GM12878 (cell line): ENCODE results near the gene MAGIX. TPM values are rescaled to one million over a fixed set of nuclear protein-coding genes. Genes with fewer than 3 reads are reported as not detected.

ENCODE experiments used
- ATAC-seq: fragments of 200-7000 bp; cut with Tn5 transposase; 3 replicates; pipeline ENCODE4 v1.9.1; 2020; ENCODE audit warnings: mild to moderate bottlenecking, moderate library complexity
- BruUV-seq: library from RNA; stranded (reverse); fragments of 400-500 nt; replicated peaks from 2 replicates; lab custom pipeline; 2021; lab: Mats Ljungman, UMichigan
- CTCF ChIA-PET: fragments of 300-600 bp; sonication (Branson Sonifier 250); formaldehyde crosslinking; extraction: SDS; loops from one replicate; lab custom pipeline; 2021; ENCODE audit warnings: inconsistent platforms; lab: Yijun Ruan, JAX
- POLR2A ChIA-PET: fragments of 350-600 bp; formaldehyde crosslinking; extraction: SDS; loops from one replicate; lab custom pipeline; 2021; ENCODE audit warnings: inconsistent platforms; lab: Charles Lee
- RAD21 ChIA-PET: fragments of 300-600 bp; sonication (Branson Sonifier 250); formaldehyde crosslinking; loops from one replicate; lab custom pipeline; 2023; ENCODE audit warnings: antibody characterized with exemption; ENCODE audit not compliant: unreplicated experiment; lab: Charles Lee
- SMC1A ChIA-PET: fragments of 300-600 bp; sonication (Branson Sonifier 250); formaldehyde crosslinking; loops from one replicate; lab custom pipeline; 2023; ENCODE audit not compliant: unreplicated experiment, uncharacterized antibody; lab: Charles Lee
- DNase-seq: peaks from one replicate; pipeline ENCODE4 v3.0.0-alpha.2; 2011; ENCODE audit warnings: low read depth, low spot score
- FAIRE-seq: peaks from 3 replicates; lab custom pipeline; 2011; peaks lifted over from hg19 to GRCh38; lab: Jason Lieb, UNC
- H2AFZ ChIP-seq: 2 replicates; pipeline ENCODE4 v1.6.0; 2011; ENCODE audit warnings: low read depth, low read length, control low read depth; ENCODE audit not compliant: control insufficient read depth
- H3K27ac ChIP-seq: 2 replicates; pipeline ENCODE4 v1.5.1; 2011; ENCODE audit warnings: control low read depth; ENCODE audit not compliant: control insufficient read depth, insufficient read depth
- H3K27me3 ChIP-seq, 2 experiments: replicated peaks in 1 of 2; 2 replicates each; pipeline versions ENCODE4 v1.6.0 to v1.6.1; 2011; ENCODE audit warnings: low read length in 1 of 2; ENCODE audit not compliant: control insufficient read depth in 2 of 2, insufficient read depth in 2 of 2
- H3K36me3 ChIP-seq, 2 experiments: 2 replicates each; pipeline ENCODE4 v1.5.1; 2011; ENCODE audit warnings: low read length in 1 of 2; ENCODE audit not compliant: control insufficient read depth in 2 of 2, insufficient read depth in 2 of 2
- H3K4me1 ChIP-seq: 2 replicates; pipeline ENCODE4 v1.6.1; 2011; ENCODE audit warnings: mild to moderate bottlenecking, low read length, moderate library complexity, mixed read lengths; ENCODE audit not compliant: control insufficient read depth, insufficient read depth
- H3K4me2 ChIP-seq: 2 replicates; pipeline ENCODE4 v1.6.0; 2011; ENCODE audit warnings: control low read depth; ENCODE audit not compliant: control insufficient read depth, insufficient read depth
- H3K4me3 ChIP-seq: fragments of 200-600 bp; sonication (generic); 2 replicates; pipeline ENCODE4 v1.5.1; 2016
- H3K79me2 ChIP-seq: 2 replicates; pipeline ENCODE4 v1.6.0; 2011; ENCODE audit warnings: low read length; ENCODE audit not compliant: control insufficient read depth, insufficient read depth
- H3K9ac ChIP-seq: 2 replicates; pipeline ENCODE4 v1.8.0; 2011; ENCODE audit warnings: low read length, control low read depth, mixed read lengths; ENCODE audit not compliant: control insufficient read depth, insufficient read depth
- H3K9me3 ChIP-seq: replicated peaks from 3 replicates; pipeline ENCODE4 v1.5.1; 2011; ENCODE audit warnings: mild to moderate bottlenecking, low read length; ENCODE audit not compliant: control insufficient read depth, insufficient read depth
- H4K20me1 ChIP-seq: 2 replicates; pipeline ENCODE4 v1.6.0; 2011; ENCODE audit not compliant: control insufficient read depth, insufficient read depth
- BCL11A ChIP-seq: IDR thresholded peaks from 2 replicates; pipeline ENCODE4 v1.6.1; 2011; ENCODE audit warnings: low read depth, low read length
- FOS ChIP-seq: IDR thresholded peaks from 3 replicates; pipeline ENCODE4 v1.6.1; 2011; ENCODE audit warnings: borderline replicate concordance; ENCODE audit not compliant: insufficient read length; ENCODE audit errors: extremely low read depth
- HCFC1 ChIP-seq: fragments of 150-350 bp; IDR thresholded peaks from 2 replicates; pipeline ENCODE4 v1.6.1; 2014; ENCODE audit warnings: low read length
- HDAC2 ChIP-seq: fragments of 200-600 bp; sonication (generic); IDR thresholded peaks from 2 replicates; pipeline ENCODE4 v1.6.1; 2017
- IKZF2 ChIP-seq, 2 experiments: fragments of 450-650 bp; IDR thresholded peaks; 2 replicates each; pipeline ENCODE4 v1.6.1; 2017; ENCODE audit warnings: mild to moderate bottlenecking in 2 of 2, moderate library complexity in 2 of 2
- KDM1A ChIP-seq: fragments of 200-600 bp; sonication (generic); IDR thresholded peaks from 2 replicates; pipeline ENCODE4 v1.6.1; 2016; ENCODE audit warnings: borderline replicate concordance
- MTA3 ChIP-seq: IDR thresholded peaks from 2 replicates; pipeline ENCODE4 v1.6.1; 2012; ENCODE audit warnings: low read length, inconsistent platforms, borderline replicate concordance
- NFYB ChIP-seq: IDR thresholded peaks from 2 replicates; pipeline ENCODE4 v1.6.1; 2011; ENCODE audit warnings: low read depth, mild to moderate bottlenecking, low read length, improper control_type of control experiment, moderate library complexity; ENCODE audit not compliant: insufficient read depth
- NR2F1 ChIP-seq: fragments of 450-650 bp; conservative IDR thresholded peaks from 2 replicates; pipeline ENCODE4 v1.6.1; 2017; ENCODE audit warnings: mild to moderate bottlenecking
- RUNX3 ChIP-seq: IDR thresholded peaks from 2 replicates; pipeline ENCODE4 v1.6.1; 2012; ENCODE audit warnings: low read length, inconsistent platforms
- SIN3A ChIP-seq: IDR thresholded peaks from 2 replicates; pipeline ENCODE4 v1.6.1; 2012; ENCODE audit warnings: low read depth, low read length, improper control_type of control experiment
- WGBS: methylation state at CpG from one replicate; pipeline ENCODE4 v1.1.6; 2016; ENCODE audit warnings: low lambda C conversion rate; ENCODE audit not compliant: insufficient replicate concordance, insufficient coverage; ENCODE audit errors: missing lambda C conversion rate; 5-methylcytosine and 5-hydroxymethylcytosine counted together
- in situ Hi-C: fragments of 300-500 bp; cut with MboI; formaldehyde crosslinking; loops from 9 replicates; pipeline ENCODE4 v1.14.3; 2018; ENCODE audit warnings: mixed read lengths
- intact Hi-C: fragments of 100-400 bp; cut with micrococcal nuclease; formaldehyde crosslinking; loops from one replicate; pipeline ENCODE4 v1.14.2; 2022; ENCODE audit not compliant: unreplicated experiment
- polyA plus RNA-seq, 11 experiments: library from polyadenylated mRNA; depleted of rRNA in 4 of 11; unstranded in 6 of 11; stranded (reverse) in 5 of 11; fragments of >200 nt; fragmentation: Nextera tagmentation in 4 of 11; fragmentation: Illumina TruSeq in 1 of 11; extraction: Ambion mirVana in 4 of 11; extraction: Trizol in 1 of 11; gene quantifications; 1 replicate in 1 of 11; 2 replicates in 10 of 11; pipeline versions ENCODE4 v1.2.1 to v1.2.3, GENCODE V29; 2011 to 2016; ENCODE audit warnings: inconsistent platforms in 2 of 11, missing spikeins in 2 of 11, low read depth in 1 of 11
- total RNA-seq, 4 experiments: library from RNA; depleted of rRNA in 3 of 4; stranded (reverse); fragments of >200 nt in 3 of 4; fragmentation: Illumina TruSeq in 1 of 4; extraction: Trizol in 1 of 4; gene quantifications; 2 replicates each; pipeline versions ENCODE4 v1.2.1 to v1.2.3, GENCODE V29; 2013 to 2021
- TF ChIP-seq, protein P1 (sequence below): fragments of 450-650 bp; IDR thresholded peaks from 2 replicates; pipeline ENCODE4 v1.6.1; 2014; ENCODE audit warnings: mild to moderate bottlenecking
- TF ChIP-seq, protein P2 (sequence below): fragments of 450-650 bp; IDR thresholded peaks from 2 replicates; pipeline ENCODE4 v1.6.1; 2017; ENCODE audit warnings: mild to moderate bottlenecking, moderate library complexity
- TF ChIP-seq, protein P3 (sequence below): IDR thresholded peaks from 2 replicates; pipeline ENCODE4 v1.6.1; 2011; ENCODE audit warnings: borderline replicate concordance, low read depth, mild to moderate bottlenecking, moderate library complexity, mixed read lengths, low read length; ENCODE audit not compliant: insufficient read depth; ENCODE audit errors: extremely low read length

Gene MAGIX
- total and polyA plus RNA-seq, 10 of the 15 experiments (the other 5 are each of a cell fraction or from before 2014, with no cell fraction given): 0.03 to 2.5 (median 0.82) TPM

DNA sequence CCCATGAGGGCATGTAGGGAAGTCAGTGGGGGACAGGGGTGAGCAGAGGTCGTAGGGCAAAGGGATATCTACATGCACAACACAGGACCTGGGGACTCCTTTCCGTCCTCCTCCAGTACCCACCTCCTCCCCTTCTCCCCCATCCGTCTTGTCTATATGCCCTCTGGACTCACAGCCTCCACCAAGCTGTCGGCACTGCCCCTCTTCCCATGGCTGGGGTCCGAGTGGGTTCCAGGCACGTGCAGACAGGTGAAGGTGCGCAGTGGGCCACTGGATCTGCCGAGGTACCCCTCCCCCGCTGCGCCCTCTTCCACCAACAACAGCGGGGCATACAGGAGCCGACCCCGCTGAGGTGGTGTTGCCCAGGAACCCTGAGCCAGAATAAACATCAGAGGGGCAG is 42.9 kb downstream of the MAGIX start:
- Histone ChIP-seq H3K36me3 (no peaks in the 10 kb centered on the region), H3K4me2 (no peak overlapping the region), H4K20me1 (no peaks in the 10 kb centered on the region), H3K4me3 (no peak overlapping the region), H3K9me3 (no peaks in the 10 kb centered on the region), H3K27ac (no peak overlapping the region), H2AFZ (no peak overlapping the region), H3K27me3 (no peaks in the 10 kb centered on the region), H3K4me1 (no peaks in the 10 kb centered on the region), H3K79me2 (no peaks in the 10 kb centered on the region), H3K9ac (no peak overlapping the region)
- ATAC-seq (no peak), FAIRE-seq (no peak), DNase-seq (no peak)
- SMC1A ChIA-PET: no interaction called here
- in situ Hi-C loops: no loop called here
- no TSS peak for BruUV-seq
- POLR2A ChIA-PET: no interaction called here
- intact Hi-C loops: no loop called here
- CTCF ChIA-PET: no interaction called here
- RAD21 ChIA-PET: no interaction called here
- no peak for TF ChIP-seq HDAC2
- TF ChIP-seq HCFC1: no peak
- TF ChIP-seq BCL11A: no peak
- TF ChIP-seq SIN3A: no peak
- TF ChIP-seq FOS: no peak
- 42% methylated on average over 12 of the region's 13 CpGs for whole genome bisulfite sequencing

DNA sequence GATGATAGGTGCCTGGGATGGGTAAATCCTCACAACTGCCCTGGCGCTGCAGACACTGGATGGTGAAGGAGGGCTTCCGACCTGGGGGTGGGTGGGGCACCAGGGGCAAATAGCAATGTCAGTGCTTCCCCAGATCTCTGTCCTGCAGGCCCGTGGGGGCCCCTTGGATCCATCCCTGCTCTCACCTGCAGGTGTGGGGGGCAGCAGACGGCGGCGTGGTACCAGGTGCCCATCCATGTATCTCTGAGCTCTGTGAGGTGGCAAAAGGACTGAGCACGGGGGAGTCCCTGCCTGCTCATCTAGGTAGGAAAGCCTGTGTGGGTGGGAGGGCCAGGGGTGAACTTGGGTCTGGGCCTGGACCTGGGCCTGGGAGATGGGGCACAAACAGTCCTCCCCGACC is 44.0 kb downstream of the MAGIX start:
- ChIA-PET SMC1A (no interaction called here), RAD21 (no interaction called here), POLR2A (no interaction called here), CTCF (no interaction called here)
- no peak overlapping the region for H2AFZ ChIP-seq
- ATAC-seq: no peak
- no peak for FAIRE-seq
- 57% methylated on average over 7 of the region's 8 CpGs for WGBS
- in situ Hi-C loops: no loop called here
- H3K9me3 ChIP-seq: no peaks in the 10 kb centered on the region
- intact Hi-C loops: no loop called here
- H3K27me3 ChIP-seq: no peaks in the 10 kb centered on the region
- H3K79me2 ChIP-seq: no peaks in the 10 kb centered on the region
- no peaks in the 10 kb centered on the region for H3K4me1 ChIP-seq
- H3K4me3 ChIP-seq: no peak overlapping the region
- no peaks in the 10 kb centered on the region for H3K36me3 ChIP-seq
- BruUV-seq: no TSS peak
- H3K27ac ChIP-seq: no peak overlapping the region
- no peak overlapping the region for H3K4me2 ChIP-seq
- H4K20me1 ChIP-seq: no peaks in the 10 kb centered on the region
- H3K9ac ChIP-seq: no peak overlapping the region
- no peak for DNase-seq
- no peak for TF ChIP-seq NFYB
- TF ChIP-seq, protein P1, sequence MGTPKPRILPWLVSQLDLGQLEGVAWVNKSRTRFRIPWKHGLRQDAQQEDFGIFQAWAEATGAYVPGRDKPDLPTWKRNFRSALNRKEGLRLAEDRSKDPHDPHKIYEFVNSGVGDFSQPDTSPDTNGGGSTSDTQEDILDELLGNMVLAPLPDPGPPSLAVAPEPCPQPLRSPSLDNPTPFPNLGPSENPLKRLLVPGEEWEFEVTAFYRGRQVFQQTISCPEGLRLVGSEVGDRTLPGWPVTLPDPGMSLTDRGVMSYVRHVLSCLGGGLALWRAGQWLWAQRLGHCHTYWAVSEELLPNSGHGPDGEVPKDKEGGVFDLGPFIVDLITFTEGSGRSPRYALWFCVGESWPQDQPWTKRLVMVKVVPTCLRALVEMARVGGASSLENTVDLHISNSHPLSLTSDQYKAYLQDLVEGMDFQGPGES: no peak
- TF ChIP-seq NR2F1: no peak
- no peak for TF ChIP-seq IKZF2 (IDR thresholded peaks at IDR 0.05)
- TF ChIP-seq, protein P2, sequence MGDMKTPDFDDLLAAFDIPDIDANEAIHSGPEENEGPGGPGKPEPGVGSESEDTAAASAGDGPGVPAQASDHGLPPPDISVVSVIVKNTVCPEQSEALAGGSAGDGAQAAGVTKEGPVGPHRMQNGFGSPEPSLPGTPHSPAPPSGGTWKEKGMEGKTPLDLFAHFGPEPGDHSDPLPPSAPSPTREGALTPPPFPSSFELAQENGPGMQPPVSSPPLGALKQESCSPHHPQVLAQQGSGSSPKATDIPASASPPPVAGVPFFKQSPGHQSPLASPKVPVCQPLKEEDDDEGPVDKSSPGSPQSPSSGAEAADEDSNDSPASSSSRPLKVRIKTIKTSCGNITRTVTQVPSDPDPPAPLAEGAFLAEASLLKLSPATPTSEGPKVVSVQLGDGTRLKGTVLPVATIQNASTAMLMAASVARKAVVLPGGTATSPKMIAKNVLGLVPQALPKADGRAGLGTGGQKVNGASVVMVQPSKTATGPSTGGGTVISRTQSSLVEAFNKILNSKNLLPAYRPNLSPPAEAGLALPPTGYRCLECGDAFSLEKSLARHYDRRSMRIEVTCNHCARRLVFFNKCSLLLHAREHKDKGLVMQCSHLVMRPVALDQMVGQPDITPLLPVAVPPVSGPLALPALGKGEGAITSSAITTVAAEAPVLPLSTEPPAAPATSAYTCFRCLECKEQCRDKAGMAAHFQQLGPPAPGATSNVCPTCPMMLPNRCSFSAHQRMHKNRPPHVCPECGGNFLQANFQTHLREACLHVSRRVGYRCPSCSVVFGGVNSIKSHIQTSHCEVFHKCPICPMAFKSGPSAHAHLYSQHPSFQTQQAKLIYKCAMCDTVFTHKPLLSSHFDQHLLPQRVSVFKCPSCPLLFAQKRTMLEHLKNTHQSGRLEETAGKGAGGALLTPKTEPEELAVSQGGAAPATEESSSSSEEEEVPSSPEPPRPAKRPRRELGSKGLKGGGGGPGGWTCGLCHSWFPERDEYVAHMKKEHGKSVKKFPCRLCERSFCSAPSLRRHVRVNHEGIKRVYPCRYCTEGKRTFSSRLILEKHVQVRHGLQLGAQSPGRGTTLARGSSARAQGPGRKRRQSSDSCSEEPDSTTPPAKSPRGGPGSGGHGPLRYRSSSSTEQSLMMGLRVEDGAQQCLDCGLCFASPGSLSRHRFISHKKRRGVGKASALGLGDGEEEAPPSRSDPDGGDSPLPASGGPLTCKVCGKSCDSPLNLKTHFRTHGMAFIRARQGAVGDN: no peak
- TF ChIP-seq MTA3: no peak
- TF ChIP-seq KDM1A: no peak
- TF ChIP-seq, protein P3, sequence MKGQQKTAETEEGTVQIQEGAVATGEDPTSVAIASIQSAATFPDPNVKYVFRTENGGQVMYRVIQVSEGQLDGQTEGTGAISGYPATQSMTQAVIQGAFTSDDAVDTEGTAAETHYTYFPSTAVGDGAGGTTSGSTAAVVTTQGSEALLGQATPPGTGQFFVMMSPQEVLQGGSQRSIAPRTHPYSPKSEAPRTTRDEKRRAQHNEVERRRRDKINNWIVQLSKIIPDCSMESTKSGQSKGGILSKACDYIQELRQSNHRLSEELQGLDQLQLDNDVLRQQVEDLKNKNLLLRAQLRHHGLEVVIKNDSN: no peak
- TF ChIP-seq RUNX3: no peak
